Activated CD8-positive, alpha-beta memory T cell treated with anti-CD3 and anti-CD28 coated beads, Interleukin-2, amount 50 U/mL, for 4 hours (primary cell): ENCODE data around the gene DYNLT1.
A peak's percentile ranks its signal among the peaks of the same experiment; 100 is the strongest.
"Not testable (repeated sequence)": the region's sequence is repeated elsewhere in the genome, so short reads cannot be mapped to it uniquely, and the experiment has no call there.

ENCODE experiments used
- DNase-seq: peaks from one replicate; pipeline ENCODE4 v3.0.0-alpha.2; 2020

Gene DYNLT1

DNA sequence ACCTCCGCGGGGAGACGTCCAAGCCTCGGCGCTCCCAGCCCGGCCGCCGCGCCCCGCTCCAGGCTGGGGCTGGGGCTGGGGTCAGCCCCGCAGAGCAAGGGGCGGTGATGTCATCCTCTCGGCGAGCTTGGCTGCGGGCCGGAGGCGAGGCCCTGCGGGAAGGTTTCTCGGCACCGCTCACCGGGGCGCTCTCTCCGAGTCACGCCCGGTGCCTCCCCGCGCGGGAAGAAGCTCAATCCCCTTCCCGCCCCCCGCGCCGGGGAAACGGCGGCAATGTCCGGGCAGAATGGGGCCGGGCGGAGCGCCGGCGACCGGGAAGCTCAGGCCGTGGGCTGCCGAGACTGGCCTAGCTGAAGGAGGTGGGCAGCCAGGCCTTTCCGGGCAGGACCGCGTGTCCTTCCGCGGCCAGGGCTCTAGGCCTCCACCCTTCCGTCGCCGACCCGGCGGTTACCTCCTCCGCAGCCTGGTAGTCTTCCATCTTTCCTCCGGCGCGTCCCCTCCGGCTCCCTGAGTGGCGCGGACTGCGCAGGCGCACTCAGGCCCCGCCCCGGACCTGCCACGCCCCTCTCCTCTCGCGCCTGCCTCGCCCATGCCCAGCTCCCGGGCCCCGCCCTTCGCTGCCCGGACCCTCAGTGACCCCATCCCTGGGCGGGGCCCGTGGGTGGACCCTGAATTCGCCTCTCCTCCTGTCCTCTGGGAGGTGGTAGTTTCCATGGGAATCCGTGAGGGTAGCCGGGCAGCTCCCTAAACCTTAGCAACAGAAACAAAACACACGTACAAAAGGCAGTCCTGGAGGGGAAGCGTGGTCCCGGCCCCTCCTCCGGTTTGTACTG lies at the start of gene DYNLT1:
TSS of gene DYNLT1 (minus strand) at position 513 of the 833 bp plus-strand sequence. CDS start at position 478, 35 bp downstream.
- peak; percentile 85 for DNase-seq

DNA sequence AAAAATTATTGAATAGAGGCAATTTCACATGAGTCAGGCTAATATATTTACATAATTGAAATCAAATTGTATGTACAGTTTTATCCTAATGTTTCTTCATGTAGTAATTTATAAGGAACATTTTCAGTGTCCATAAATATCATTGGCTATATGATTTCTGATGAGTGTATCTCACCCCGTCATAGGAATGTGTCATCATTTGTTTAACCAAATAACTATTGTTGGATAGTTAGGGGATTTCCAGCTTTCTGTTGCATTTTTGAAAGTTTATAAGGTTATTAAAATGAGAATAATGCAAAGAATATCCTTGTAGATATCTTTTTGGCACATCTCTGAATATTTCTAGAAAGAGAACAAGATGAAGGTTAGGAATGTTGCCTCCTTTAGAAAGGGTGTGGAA lies 44.3 kb upstream of the DYNLT1 start:
- DNase-seq: no peak

DNA sequence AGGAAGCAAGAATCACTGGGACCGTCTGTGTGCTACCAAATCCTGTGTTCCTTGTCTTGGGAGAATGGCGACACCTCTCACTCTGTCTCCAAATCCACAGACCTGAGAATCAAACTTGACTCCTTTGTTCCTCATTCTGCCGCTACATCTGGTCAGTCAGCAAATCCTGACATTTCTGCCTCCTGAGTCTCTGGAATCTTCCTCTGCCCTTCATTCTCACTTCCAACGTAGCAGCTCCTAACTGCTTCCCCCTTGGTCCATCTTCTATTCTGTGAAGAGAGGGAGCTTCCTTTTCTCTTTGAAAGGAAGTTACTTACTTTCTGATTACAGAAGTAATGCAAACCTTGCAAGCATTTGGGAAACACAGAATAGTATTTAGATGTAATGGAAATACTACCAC lies 43.0 kb upstream of the DYNLT1 start:
- DNase-seq: no peak

DNA sequence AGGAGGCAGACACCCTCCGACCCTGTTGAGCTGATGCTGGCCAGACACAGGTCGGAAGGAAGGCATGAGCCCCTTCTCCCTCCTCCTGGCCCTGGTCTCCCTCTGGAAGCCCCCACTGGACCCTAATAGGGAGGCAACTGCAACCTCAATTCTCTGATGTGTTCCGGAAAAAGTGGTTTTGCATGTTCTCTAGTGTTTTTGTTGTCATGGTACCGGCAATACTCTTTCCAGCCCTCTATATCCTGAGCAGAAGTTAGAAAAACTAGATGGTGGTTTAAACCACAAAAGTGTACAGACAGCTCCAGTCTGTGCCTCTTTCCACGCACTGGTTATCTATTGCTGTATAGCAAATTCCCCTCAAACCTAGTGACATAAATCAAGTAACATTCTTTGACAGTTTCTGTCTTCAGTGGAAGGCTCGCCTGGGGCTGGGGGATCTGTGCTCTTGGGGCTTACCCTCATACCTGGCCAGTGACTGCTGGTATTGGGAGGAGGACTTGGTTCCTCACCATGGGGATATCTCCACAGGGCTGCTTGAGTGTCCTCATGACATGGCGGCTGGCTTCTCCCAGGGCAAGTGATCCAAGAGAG lies 42.3 kb upstream of the DYNLT1 start:
- DNase-seq: no peak

DNA sequence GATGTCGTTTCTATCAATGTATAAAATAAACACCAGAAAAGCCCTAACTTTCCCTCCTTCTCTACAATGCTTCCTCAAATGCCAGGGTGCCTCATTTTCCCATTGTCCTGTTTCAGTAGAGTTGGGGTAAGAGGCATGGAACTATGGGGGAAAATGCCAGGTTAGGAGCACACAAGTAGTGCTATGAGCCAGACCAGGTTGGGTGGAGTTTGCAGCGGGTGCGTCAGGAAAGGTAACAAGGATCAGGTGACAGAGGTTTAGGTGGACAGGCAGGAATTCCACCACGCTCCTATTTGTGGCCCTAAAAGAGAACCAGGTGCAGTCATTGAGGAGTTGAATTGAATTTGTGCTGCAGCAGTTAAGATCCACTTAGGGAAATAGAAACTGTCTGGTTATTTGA lies 41.8 kb upstream of the DYNLT1 start:
- DNase-seq: no peak

DNA sequence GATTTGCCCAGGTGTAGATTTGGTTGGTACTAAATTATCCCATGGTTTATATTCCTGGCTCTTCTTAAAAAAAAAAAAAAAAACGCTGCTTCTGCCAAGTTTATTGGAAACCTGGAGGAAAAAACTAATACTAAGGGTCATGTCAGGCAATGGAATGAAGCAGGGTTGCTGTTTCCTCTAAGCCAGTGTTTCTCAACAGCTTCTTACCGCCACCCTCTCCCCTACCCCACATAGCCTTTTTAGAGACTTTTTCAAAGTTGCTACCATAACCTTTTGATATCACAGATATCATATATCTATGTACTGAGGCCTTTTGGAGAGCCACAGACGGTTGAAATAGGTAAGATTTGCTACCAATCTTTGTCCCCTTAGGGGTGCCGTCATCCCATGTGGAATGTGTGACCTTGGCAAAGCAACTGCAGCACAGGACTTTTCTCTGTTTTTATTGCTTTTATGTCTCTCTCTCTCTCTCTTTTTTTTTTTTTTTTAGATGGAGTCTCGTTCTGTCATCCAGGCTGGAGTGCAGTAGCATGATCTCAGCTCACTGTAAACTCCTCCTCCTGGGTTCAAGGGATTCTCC lies 40.3 kb upstream of the DYNLT1 start:
- no peak for DNase-seq

DNA sequence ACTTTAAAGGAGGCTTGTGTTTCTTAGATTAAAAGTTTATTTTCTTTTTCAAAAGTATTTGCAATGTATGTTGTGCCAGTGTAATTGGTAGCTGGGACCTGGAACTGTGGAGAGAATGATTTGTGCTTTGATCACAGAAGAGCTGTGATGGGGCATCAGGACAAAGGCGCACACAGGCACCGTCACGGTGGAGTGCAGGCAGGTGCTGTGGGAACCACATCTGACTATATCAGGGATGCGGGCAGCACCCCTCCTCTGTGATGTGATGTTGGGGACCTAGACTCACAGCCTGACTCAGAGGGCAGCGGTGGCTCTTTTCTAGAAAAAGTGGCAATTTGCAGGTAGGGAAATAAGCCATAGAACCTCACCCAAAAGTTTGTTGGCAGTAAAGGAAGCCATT lies 39.8 kb upstream of the DYNLT1 start:
- DNase-seq: no peak

DNA sequence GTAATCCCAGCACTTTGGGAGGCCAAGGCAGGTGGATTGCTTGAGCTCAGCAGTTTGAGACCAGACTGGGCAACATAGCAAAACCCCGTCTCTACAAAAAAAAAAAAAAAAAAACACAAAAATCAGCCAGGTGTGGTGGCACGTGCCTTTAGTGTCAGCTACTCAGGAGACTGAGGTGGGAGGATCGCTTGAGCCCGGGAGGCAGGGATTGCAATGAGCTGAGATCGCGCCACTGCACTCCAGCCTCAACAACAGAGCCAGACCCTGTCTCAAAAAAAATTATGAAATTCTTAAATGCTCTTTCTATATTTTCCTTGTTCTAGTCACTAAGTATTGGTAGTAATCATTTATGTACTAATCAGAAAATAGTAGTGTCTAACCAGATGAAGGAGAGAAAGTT lies 35.9 kb upstream of the DYNLT1 start:
- DNase-seq: no peak

DNA sequence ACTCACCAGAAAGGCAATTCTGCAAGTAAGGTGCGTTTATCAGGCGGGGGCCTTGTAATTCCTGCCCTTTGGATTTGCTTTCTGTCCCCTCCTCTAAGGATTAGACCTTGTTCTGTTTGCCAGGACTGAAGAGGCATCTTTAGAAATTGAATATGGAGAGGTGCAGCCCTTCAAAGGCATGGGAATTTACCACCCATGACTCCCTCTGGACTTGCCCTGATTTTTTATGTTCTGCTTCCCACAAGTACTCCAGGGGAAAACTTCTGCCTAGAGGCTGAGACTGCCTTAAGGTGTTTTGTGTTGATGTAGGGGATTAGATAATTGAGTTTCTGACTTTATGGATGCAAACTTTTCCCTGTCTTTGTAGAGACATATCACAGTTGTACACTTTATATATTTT lies 35.5 kb upstream of the DYNLT1 start:
- no peak for DNase-seq

DNA sequence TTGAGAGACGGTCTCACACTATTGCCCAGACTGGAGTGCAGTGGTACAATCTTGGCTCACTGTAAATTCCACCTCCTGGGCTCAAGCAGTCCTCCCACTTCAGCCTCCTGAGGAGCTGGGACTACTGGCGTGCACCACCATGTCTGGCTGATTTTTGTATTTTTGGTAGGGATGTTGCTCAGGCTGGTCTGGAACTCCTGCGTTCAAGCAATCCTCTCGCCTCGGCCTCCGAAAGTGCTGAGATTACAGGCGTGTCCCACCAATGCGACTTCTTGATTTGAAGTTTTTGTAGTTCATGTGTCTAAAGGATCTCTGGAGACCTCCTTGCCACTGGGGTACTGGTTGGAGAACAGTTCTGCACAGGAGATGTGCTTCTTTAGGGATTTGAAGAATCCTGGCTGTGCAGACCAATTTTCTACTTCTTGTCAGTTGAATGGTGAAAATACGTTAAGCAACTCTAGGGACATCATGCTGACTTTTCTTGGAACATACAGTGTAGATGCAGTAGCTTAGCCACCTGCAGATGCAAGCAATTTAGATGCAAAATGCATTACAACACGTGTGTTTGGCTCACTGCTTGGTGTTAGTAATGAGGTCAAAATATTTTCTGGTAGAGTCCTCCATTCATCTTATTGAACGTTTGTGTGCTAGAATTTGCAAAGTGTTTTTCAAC lies 33.5 kb upstream of the DYNLT1 start:
- no peak for DNase-seq

DNA sequence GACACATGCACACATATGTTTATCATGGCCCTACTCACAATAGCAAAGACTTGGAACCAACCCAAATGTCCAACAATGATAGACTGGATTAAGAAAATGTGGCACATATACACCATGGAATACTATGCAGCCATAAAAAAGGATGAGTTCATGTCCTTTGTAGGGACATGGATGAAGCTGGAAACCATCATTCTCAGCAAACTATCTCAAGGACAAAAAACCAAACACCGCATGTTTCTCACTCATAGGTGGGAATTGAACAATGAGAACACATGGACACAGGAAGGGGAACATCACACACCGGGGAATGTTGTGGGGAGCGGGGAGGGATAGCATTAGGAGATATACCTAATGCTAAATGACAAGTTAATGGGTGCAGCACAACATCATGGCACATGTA lies 32.6 kb upstream of the DYNLT1 start:
- not testable (repeated sequence) for DNase-seq

DNA sequence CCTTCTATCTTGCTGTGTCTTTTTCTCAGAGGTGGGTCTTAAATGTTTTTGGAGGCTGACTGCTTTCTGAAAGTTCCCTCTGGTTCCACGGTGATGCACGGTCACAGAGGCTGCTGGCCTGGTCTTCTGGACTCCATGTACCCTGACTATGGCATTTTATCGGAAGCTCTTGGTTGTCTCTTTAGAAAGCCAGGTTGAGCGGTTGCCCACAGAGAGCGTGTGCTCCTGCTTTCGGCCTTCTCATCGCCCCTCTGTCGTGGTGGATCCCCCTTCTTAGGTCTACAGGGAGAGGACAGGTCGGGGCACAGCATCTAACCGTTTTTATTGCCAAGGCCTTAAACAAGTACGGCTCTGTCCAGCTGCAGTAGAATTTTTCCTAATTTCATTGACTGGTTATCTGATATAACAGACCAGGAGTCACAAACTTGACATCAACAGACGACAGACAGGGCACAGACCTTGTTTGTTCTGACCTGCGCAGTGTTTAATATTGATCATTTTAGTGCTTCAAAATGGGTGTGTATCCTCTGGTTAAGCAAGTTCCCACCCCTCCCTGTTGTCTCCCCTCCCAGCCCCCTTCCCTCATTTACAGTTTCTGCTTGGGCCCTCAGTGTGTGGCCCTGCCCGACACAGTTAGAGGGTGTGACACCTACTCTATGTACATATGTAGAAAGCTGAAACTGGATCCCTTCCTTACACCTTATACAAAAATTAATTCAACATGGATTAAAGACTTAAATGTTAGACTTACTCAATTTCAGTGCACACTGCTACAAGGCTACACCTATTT lies 30.0 kb upstream of the DYNLT1 start:
- DNase-seq: no peak

DNA sequence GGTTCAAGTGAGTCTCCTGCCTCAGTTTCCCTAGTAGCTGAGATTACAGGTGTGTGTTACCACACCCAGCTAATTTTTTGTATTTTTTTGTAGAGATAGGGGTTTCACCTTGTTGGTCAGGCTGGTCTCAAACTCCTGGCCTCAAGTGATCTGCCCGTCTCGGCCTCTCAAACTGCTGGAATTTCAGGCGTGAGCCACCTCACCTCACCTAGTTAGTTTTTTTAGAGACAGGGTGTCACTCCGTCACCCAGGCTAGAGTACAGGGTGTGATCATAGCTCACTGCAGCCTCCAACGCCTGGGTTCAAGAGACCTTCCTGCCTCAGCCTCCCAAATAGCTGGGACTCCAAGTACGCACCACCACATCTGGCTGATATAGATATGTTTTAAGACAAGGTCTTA lies 28.2 kb upstream of the DYNLT1 start:
- no peak for DNase-seq

DNA sequence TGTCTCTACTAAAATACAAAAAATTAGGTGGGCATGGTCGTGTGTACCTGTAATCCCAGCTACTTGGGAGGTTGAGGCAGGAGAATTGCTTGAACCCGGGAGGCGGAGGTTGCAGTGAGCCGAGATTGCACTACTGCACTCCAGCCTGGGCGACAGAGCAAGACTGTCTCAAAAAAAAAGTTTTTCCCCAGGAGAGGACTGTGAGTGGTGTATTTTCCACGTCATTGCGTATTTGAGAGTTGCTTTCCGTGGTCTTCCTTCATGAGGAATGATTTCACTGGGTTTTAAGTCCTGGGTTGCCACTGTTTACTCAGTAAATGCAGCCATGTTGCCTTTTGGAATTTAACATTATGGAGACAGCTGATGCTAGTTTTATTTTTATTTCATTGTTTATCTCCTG lies 27.6 kb upstream of the DYNLT1 start:
- DNase-seq: not testable (repeated sequence)

DNA sequence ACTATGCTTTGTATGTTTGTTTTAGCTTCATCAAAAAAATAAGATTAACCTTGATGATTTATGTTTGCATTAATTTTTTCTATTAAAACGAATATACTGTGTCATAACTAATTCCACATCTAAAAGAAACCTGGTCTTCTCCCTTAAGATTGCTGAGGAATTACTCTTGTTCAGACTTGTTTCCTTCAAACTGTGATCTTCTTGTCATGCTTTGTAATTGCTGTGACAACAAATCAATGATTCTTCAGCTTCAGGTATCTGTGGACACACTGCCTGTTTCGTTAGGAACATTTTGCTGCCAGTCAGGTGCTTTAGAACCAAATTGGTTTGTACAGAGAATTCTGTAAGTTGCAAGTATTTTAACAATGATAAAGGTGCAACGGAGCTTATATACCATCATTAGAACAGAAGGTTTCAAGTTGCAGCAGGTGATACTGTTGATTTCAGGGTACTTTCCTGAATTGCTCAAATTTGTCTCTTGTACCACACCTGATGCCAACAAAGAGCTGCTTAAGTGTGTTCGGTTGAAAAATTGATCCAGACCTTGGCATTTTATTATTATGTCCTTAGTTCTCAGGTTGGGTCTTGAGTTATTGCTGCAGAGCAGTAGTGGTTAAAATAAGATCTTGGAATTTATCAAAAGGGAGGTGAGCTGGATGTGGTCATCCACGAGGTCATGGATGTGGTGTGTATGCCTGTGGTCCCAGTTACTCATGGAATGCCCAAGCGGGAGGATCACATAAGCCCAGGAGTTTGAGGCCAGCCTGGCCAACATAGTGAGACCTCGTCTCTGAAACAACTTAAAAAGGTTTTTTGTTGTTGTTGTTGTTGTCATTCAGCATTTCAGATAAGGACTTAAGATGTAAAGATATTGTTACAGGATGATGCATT lies 24.8 kb upstream of the DYNLT1 start:
- no peak for DNase-seq

DNA sequence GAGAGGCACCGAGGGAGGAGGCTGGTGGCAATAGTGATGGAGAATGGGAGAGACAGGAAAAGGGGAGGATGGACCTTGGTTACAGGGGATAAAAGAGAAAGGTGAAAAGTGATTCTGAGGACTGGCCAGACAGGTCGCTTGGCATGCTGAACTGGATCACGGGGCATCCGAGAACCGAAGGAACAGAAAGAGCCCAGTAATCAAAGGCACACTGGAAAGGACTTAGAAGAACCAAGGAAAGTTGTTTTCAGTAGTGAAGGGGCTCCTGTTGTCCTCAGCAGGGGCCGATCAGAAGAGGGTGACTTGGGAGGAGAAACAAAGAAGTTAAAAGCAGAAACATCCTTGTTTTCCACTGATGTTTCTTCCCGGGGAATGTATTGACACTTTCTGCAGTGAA lies 24.2 kb upstream of the DYNLT1 start:
- DNase-seq: no peak

DNA sequence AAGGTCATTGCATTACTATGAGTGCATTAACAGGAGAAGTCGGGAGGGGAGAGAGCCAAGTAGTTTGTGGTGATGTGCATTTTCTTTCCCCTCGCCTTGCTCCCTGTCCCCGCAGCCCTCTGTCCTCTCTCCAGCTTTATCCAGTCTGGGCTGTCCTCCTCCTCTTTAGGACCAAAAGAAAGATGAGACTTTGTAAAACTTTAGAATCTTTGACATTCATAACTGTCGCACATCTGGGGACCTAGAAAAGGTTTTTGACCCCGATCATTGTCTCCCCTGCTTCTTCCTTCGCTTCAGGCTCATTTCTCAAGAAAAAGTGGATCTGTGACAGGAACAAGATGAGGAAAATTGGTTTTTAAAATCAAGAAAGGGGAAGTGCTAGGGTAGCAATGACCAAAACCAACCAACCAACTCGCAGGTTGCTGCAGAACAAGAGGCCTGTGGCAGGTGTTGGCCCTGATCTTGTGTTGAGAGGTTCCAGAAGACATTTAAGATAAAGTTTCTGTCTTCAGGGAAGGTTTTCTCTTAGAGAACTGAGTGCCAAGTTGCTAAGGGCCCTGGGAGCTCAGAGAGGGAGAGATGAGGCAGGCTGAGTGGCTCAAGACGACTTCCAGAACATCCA lies 22.9 kb upstream of the DYNLT1 start:
- DNase-seq: no peak

DNA sequence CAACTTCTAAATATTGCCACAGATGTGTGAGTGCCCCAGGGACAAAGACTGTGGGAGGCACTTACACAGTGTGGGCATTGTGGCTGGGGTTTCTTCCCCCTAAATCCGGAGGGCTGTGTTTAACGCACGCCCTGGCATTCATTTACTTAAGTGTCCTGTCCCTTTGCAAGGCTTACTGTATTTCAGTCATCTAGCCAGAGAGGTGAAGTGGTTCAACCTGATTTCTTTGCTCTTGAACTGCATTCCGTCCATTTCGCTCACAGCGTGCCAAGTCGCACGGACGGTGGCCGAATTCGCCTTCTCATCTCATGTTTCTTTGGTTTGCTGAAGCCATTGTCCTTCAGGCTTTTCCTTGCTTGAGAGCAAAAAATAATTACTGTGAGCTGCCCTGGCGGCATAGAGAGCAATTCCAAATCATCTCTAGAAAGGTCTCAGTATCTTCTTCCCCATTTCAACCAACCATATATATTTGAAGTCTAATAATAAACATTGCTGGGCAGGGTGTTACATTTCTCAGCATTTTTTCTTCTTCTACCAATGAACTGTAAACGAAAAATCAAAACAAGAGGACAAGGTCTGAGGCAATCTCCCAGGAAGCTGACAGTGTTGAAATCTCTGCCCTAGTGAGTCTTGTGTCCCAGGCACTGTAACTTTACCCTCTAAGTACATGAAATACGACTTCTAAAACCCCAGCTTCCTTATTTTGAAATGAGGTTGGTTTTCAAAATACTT lies 22.3 kb upstream of the DYNLT1 start:
- no peak for DNase-seq

DNA sequence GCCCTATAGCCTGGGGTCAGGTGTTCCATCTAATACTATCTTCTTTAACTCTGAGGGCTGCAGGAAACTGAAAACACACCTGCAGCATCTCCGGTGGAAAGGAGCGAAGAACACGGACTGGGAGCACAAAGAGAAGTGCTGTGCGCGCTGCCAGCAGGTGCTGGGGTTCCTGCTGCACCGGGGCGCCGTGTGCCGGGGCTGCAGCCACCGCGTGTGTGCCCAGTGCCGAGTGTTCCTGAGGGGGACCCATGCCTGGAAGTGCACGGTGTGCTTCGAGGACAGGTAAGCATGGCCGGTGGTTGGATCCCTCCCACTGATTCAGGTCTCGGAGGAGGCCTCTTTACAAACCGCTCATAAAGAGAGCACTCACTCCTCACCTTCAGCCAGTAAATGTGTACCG lies 20.8 kb upstream of the DYNLT1 start:
- DNase-seq: no peak

DNA sequence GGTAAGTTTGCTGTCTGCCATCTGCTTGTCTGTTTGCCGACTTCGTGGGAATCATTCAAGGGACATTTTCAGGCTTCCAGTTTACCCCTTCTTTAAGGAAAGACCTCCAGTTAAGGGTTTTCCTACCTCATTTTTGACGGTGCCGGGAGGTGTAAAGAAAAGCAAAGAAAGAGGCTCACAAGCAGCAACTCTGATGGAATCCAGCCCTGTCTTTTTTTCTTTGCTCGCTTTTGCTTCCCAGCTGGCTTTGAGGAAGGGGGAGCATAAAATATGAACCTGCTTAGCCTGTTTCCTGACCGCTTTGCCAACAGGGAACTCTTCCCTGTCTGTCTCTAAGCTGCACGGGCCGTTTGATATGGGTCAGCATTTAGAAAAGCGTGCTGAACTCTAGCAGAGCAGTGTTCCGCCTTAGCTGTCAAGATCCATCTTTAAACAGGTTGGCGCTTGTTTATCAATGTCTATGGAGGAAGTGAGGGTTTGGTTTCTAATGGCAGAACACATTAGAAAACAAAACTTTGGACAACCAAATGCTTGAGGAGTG lies 19.2 kb upstream of the DYNLT1 start:
- DNase-seq: no peak
